GM12872 (cell line): ENCODE data around the gene SRMS.

Experiments
- TF ChIP-seq, protein P1 (sequence below): IDR thresholded peaks from 3 replicates; pipeline ENCODE4 v1.5.1; 2011; ENCODE audit warnings: low read depth, mild to moderate bottlenecking, low read length, moderate library complexity; ENCODE audit not compliant: insufficient read depth

The SRMS gene

DNA sequence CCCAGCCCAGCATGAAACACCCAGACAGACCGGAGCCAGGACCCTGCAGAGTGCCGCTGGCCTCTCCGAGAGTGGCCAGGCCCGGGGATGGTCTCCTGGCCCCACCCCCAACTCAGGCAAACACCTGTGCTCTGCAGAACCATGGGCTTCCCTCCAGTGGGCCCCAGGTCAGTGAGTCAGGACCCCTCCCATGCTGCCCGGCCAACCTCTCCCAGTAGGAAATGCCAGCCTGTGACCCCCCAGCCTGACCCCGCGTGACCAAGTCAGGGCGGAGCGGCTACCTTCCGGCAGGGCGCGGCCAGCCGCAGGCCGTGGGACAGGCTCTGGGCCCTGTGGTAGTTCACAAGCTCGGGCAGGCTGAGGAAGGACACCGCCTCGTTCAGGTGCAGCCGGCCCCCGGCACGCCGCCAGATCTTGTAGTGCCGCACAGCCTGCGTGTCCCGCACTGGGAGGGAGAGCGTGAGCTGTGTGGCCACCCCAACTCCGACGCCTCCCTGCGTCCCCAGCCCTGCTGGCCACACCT is 13.6 kb downstream of the SRMS start:
- TF ChIP-seq, protein P1, sequence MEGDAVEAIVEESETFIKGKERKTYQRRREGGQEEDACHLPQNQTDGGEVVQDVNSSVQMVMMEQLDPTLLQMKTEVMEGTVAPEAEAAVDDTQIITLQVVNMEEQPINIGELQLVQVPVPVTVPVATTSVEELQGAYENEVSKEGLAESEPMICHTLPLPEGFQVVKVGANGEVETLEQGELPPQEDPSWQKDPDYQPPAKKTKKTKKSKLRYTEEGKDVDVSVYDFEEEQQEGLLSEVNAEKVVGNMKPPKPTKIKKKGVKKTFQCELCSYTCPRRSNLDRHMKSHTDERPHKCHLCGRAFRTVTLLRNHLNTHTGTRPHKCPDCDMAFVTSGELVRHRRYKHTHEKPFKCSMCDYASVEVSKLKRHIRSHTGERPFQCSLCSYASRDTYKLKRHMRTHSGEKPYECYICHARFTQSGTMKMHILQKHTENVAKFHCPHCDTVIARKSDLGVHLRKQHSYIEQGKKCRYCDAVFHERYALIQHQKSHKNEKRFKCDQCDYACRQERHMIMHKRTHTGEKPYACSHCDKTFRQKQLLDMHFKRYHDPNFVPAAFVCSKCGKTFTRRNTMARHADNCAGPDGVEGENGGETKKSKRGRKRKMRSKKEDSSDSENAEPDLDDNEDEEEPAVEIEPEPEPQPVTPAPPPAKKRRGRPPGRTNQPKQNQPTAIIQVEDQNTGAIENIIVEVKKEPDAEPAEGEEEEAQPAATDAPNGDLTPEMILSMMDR = no peak

DNA sequence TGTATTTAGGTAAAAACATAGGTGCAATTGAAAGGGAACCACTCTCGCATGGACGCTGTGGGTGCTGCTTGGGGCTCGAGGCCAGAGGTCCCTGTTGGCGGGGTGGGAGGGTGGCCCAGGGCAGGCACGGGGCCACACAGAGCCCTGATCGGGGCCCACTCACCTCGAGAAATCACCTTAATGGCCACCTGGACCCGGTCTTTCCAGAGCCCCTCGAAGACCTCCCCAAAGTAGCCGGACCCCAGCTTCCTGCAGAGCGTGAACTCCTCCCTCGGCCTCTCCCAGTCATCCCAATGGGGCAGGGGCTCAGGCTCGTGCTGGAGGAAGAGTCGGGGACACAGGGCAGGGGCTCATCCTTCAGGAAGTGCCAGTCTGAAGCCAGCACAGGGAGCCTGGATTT is 14.2 kb downstream of the SRMS start:
- TF ChIP-seq, protein P1 = no peak

DNA sequence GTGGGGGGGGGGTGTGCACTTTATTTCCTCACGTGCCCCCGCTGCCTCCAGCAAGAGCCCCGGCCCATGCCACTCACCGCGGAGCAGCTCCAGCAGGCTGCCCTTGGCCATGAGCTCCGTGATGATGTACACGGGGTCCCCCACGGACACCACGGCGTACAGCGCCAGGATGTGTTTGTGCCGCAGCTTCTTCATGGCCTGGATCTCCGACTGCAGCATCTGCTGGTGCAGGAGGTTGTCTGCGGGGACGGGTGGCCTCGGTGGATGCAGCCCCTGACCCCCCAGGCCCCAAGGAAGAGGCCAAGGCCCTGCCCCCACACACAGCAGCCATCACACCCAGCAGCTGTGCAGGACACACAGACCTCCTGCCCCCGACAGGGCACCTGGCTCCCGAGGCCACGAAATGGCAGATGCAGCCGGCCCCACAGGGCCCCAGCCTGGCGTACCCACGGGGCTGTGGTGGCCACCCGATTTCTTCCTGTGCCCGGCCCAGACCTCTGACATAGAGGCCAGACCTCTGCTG is 15.0 kb downstream of the SRMS start:
- TF ChIP-seq, protein P1 = no peak

DNA sequence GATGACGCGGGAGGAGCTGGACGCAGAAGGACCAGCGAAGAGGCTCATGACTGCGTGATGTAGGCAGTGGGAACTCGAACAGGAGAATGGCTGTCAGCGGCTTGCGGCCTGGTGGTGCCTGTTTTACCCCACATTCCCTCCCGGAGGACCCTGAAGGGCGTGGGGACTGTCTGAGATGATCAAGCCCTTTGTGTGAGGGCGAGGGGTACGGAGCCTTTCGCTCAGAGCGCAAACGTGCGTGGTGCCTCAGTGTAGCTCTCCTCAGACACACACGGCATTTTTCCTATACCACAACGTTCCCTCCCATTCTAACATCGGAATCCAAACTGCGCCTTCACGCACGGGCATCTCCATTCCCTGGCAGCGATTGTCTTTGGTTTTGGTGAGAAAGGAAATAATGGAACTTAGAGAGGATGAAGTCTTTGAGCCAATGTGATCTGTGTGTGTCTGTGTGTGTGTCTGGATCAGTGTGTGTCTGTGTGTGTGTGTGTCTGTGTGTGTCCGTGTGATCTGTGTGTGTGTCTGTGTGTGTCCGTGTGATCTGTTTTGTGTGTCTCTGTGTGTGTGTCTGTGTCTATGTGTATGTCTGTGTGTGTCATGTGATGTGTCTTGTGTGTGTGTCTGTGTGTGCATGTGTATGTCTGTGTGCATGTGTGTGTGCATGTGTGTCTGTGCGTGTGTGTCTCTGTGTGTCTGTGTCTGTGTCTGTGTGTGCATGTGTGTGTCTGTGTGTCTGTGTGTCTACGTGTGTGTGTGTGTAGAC is 15.7 kb downstream of the SRMS start:
- TF ChIP-seq, protein P1 = no peak

DNA sequence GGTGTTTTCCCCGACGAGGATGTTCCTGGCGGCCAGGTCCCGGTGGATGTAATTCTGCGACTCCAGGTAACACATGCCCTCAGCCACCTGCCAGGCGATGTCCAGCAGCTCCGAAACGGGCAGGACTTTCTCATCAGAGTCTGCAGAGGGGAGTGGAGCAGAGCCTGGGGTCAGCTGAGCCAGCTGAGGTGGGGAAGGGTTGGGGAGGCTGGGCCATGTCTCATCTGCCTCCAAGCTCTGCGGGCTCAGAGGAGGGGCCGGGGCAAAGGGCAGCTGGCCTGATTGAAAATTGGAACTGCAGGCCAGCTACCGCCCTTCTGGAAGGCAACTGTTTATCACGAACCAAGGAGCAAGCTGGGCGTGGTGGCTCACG is 16.8 kb downstream of the SRMS start:
- TF ChIP-seq, protein P1 = no peak

DNA sequence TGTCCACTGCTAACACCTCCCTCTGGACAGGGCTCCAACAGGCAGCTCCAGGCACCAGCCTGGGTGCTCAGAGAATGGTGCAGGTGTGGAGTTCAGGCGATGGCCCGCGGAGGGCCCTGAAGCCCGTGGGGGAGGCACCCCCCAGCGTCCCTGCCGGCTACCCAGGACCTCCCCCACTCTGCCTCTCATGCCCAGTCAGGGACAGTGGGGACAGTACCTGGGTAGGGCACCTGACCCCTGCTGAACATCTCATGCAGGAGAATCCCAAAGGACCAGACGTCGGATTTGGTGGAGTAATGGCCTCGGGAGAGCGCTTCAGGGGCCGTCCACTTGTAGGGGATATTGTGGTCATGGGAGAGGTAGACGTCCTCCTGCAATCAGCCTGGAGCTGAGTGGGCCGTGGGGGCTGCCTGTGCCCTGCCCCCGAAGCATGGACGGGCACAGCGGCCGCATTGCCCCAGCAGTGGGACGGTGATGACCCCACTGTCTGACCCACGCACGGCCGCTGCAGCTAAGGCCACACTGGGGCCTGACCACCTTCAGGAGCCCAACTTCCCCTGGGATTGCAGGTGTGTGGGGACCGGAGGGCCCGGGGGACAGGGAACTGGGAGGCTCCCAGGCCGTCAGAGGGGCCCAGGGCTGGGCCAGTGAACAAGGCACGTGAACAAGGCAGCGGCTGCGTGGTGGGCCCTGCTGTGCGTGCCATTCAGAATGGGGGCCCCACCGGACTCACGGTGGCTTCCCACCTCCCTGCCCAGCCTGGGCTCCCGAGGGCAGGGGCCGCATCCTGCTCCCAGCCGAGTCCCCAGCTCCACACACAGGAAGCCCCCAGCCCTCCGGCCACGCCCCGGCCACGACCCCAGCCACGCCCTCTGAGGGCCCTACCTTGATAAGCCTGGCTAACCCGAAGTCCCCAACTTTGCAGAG is 17.4 kb downstream of the SRMS start:
- TF ChIP-seq, protein P1 = no peak
